DMS114 treated with DMSO at 0.1 percent for 48 hours (cell line): ENCODE measurements around the gene TRIO.

Source experiments
- DNase-seq: peaks from one replicate; lab custom pipeline; 2025; ENCODE audit not compliant: unreplicated experiment; lab: John Stamatoyannopoulos, UW

The TRIO gene

GRCh38 chr5:14166437-14166836, 23.3 kb downstream of the TRIO start:
- no peak for DNase-seq

- no peak for DNase-seq
Observed at GRCh38 chr5:14167211-14167845, 24.2 kb downstream of the TRIO start.

- DNase-seq: no peak
Observed at GRCh38 chr5:14168144-14168792, 25.1 kb downstream of the TRIO start.

- DNase-seq: no peak
Observed at GRCh38 chr5:14168793-14169262, 25.7 kb downstream of the TRIO start.

GRCh38 chr5:14171046-14171445, 27.9 kb downstream of the TRIO start:
- DNase-seq: no peak

GRCh38 chr5:14171621-14172020, 28.5 kb downstream of the TRIO start:
- DNase-seq: no peak

- DNase-seq: no peak
Observed at GRCh38 chr5:14172149-14172795, 29.1 kb downstream of the TRIO start.

GRCh38 chr5:14173377-14174229, 30.5 kb downstream of the TRIO start:
- no peak for DNase-seq

- no peak for DNase-seq
Observed at GRCh38 chr5:14174230-14174636, 31.1 kb downstream of the TRIO start.

- no peak for DNase-seq
Observed at GRCh38 chr5:14175381-14175780, 32.2 kb downstream of the TRIO start.

- DNase-seq: no peak
Observed at GRCh38 chr5:14176888-14177287, 33.7 kb downstream of the TRIO start.

- DNase-seq: no peak
Observed at GRCh38 chr5:14177634-14178033, 34.5 kb downstream of the TRIO start.

GRCh38 chr5:14178091-14178490, 34.9 kb downstream of the TRIO start:
- no peak for DNase-seq

- DNase-seq: no peak
Observed at GRCh38 chr5:14178671-14179211, 35.6 kb downstream of the TRIO start.

GRCh38 chr5:14179446-14179845, 36.3 kb downstream of the TRIO start:
- DNase-seq: no peak

- no peak for DNase-seq
Observed at GRCh38 chr5:14180437-14180836, 37.3 kb downstream of the TRIO start.

- no peak for DNase-seq
Observed at GRCh38 chr5:14181299-14181968, 38.3 kb downstream of the TRIO start.

GRCh38 chr5:14182761-14183160, 39.6 kb downstream of the TRIO start:
- no peak for DNase-seq

GRCh38 chr5:14183187-14183939, 40.2 kb downstream of the TRIO start:
- no peak for DNase-seq

GRCh38 chr5:14184082-14184481, 40.9 kb downstream of the TRIO start:
- DNase-seq: no peak
